ENCODE measurements around the gene SULT1A3. TPM values are rescaled to one million over a fixed set of nuclear protein-coding genes. Genes with fewer than 3 reads are reported as not detected.

Gene SULT1A3
- total RNA-seq, 1 donor from 2014 or later: 1.6 TPM

Small RNA genes within 50 kb of the gene (small RNA-seq; reads per million reads assigned to genes)
- not detected for gene AC106782.4

Other genes starting within 250 kb of the SULT1A3 start
- 35.0 TPM for gene TMEM219, start 237.2 kb upstream of the SULT1A3 start, total RNA-seq
- gene TAOK2, start 225.4 kb upstream of the SULT1A3 start, total RNA-seq: 35.0 TPM
- 9.4 TPM for gene HIRIP3, start 203.6 kb upstream of the SULT1A3 start, total RNA-seq
- 12.5 TPM for gene INO80E, start 203.0 kb upstream of the SULT1A3 start, total RNA-seq
- gene DOC2A, start 188.2 kb upstream of the SULT1A3 start, total RNA-seq: 0.52 TPM
- gene C16orf92, start 176.1 kb upstream of the SULT1A3 start, total RNA-seq: not detected
- gene TLCD3B, start 168.0 kb upstream of the SULT1A3 start, total RNA-seq: 0.52 TPM
- 1,497 TPM for gene ALDOA, start 133.5 kb upstream of the SULT1A3 start, total RNA-seq
- 72.0 TPM for gene PPP4C, start 123.3 kb upstream of the SULT1A3 start, total RNA-seq
- not detected for gene TBX6, start 107.3 kb upstream of the SULT1A3 start, total RNA-seq
- gene YPEL3, start 103.0 kb upstream of the SULT1A3 start, total RNA-seq: 14.1 TPM
- gene GDPD3, start 85.7 kb upstream of the SULT1A3 start, total RNA-seq: 0.52 TPM
- gene MAPK3, start 76.0 kb upstream of the SULT1A3 start, total RNA-seq: 14.6 TPM
- 8.4 TPM for gene CORO1A, start 15.7 kb upstream of the SULT1A3 start, total RNA-seq
- 23.5 TPM for gene BOLA2B, start 5.6 kb upstream of the SULT1A3 start, total RNA-seq
- 11.0 TPM for gene SLX1A, start 5.4 kb upstream of the SULT1A3 start, total RNA-seq
- gene NPIPB13, start 49.2 kb downstream of the SULT1A3 start, total RNA-seq: 3.7 TPM
- gene CD2BP2, start 156.1 kb downstream of the SULT1A3 start, total RNA-seq: 24.5 TPM
- gene TBC1D10B, start 171.2 kb downstream of the SULT1A3 start, total RNA-seq: 24.5 TPM
- 12,119 TPM for gene MYL11, start 175.5 kb downstream of the SULT1A3 start, total RNA-seq
- gene SEPTIN1, start 183.3 kb downstream of the SULT1A3 start, total RNA-seq: 0.52 TPM
- gene ZNF48, start 196.2 kb downstream of the SULT1A3 start, total RNA-seq: 6.3 TPM
- gene ZNF771, start 208.4 kb downstream of the SULT1A3 start, total RNA-seq: 5.2 TPM
- 26.1 TPM for gene DCTPP1, start 230.8 kb downstream of the SULT1A3 start, total RNA-seq
- 7.3 TPM for gene SEPHS2, start 246.6 kb downstream of the SULT1A3 start, total RNA-seq